Endometrial microvascular endothelial cells (primary cell): ENCODE data around the gene PRR19. TPM values are rescaled to one million over a fixed set of nuclear protein-coding genes. Genes with fewer than 3 reads are reported as not detected.

Source experiments
- in situ Hi-C: cut with HindIII; loops from 2 replicates; pipeline ENCODE4 v1.10.0; 2017; ENCODE audit warnings: low sequenced_read_pairs, low pct_unique_long_range_greater_than_20kb; ENCODE audit errors: inconsistent ontology term
- total RNA-seq: library from RNA; depleted of rRNA; stranded (reverse); fragments of >200 nt; gene quantifications from one replicate; pipeline ENCODE4 v1.2.3, GENCODE V29; 2015; ENCODE audit errors: inconsistent ontology term

The PRR19 gene
- total RNA-seq, 1 donor from 2014 or later: 1.7 TPM

DNA sequence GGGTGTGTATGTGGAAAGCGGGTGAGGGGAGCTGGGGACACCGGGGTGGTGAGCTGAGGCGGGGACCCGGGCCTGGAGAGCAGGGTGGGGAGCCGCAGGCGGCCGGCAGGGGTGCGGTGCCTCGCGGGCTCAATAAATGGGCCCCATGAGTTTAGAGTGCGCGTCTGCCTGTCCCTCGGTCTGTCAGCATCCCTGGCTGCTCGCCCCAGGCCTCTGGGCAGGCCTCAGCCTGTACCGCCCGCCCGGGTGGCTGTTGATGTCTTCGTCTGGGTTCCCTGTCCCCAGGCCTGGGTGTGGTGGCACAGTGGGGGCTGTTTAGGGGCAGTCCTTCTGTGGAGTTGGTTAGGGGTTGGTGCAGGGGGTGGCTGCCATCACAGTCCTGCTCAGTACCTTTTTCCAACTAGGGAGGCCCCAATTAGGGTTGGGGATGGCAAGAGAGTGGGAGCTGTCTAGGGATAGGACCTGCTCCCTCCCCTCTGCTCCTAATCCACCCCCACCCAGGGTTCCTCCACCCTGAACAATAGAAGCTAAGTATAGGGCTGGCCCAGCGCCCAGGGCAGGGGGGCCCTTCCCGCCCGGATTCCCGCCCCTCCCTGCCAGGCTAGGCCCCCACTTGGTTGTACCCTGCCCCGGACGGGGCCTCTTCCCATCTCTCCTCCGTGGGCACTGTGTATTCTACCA is 20.6 kb upstream of the PRR19 start:
- in situ Hi-C loops: no loop called here

DNA sequence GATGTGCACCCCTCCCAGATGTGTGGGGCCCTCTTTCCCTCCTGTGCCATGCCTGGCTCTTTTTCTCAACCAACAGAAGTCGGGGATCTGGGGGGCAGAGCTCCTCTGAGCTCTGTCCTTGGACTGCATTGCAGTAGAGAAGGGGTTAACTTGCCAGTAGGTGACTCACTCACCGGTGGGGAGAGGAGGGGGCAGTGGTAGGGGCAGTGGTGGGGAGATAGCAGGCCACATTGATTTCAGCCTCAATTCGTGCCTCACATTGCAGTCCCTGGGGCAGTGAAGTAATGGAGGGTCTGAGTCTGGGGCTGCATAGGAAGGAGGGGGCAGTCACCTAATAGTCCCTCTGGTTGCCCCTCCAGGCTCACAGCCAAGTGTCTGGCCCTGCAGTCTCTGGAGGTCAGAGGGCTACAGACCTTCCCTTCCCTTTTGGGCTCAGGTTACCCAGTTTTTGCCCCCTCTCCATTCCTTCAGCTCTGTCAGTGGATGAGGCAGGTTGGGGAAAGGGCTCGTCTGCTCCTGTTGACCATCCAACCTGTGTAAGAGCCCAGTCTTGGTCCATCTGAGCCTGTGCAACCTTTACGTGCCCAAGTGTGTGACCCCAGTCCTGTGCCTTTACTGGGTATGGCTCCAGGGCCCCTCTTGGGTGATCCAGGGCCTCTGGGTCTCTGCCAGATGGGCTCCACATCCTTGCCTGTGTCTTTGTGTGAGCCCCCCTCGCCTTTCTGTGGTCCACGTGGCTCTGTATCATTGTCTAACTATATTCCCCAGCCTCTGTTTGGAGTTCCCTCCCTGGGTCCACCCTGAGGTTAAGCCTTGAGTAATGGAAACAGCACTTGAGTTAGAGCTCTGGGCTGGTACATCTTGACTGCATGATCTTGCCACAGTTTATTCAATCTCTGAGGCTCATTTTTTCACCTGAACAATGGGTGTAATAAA is 19.8 kb upstream of the PRR19 start:
- in situ Hi-C loops: no loop called here

DNA sequence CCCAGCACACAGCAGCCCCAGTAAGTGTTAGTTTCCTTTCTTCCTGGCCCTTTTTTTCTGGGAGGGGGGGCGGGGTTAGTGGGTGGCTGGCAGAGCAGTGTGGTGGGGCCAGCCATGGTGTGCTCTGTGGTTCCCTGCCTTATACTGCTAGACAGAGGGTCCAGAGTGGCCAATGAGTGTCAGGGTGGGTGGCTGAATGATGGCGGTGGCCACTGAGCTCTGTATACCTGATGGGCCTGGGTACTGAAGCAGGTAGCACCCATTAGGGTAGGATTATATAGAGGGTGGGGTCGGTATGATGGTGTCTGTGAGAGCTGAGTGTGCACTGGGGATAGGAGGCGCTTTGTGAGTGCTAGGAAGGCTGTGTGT is 19.1 kb upstream of the PRR19 start:
- in situ Hi-C loops: no loop called here

DNA sequence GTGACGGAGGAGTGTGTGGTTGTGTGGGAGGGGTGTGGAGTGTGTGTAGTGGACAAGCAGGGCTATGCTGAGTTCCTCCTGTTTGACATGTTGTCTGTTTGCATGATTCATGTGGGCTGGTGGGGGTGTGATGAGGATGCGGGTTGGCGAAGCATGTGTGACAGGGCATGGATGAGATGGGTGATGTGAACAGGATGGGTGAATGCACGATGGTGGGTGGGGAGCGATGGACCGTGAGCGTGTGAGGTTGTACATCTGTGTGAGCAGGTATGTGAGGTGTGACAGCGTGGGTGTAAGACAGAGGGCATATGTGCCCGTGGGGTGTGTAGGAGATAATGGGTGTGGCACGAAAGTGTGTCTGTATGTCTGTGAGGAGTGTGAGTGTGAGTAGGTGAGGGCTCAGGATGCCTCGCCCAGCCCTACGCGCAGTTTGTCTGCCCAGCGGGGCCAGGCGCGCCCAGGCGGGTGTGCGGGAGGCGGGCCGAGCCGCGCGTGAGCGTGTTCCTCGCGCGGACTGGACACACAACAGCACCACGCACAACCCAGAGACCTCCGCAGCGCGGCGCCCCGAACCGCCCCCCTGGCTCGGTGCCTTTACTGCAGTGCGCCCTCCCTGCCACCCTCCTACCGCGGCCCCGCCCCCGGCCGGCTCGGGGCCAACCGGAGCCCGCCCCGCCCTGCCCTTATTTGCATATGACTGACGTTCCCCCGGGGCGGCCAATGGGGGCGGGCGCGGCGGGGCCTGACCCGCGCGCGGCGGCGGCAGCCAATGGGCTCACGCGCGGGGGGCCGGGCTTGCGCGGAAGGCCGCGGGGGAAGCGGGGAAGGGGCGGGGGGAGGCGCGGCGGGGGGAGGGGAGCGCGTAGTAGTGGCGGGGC is 18.5 kb upstream of the PRR19 start:
- in situ Hi-C loops: no loop called here

DNA sequence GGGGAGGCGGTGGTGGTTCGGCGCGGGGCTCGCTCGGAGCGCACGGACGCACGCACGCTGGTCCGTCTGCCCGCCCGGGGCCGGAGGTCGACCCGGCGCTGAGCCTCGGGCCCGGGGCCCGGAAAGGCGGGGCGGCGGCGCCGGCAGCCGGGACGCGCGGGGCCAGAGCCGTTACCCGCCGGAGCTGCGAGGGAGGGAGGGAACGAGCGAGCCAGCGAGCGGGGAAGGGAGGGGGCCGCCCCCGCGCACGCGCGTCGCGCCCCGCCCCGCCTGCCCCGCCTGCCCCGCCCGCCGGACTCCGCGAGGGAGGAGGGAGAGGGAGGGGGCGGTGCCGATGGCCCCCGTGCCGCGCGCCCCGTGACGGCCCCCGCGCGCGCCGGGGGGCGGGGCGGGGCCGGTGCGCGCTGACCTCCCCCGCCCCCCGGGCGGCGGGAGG is 17.8 kb upstream of the PRR19 start:
- in situ Hi-C loops: no loop called here

DNA sequence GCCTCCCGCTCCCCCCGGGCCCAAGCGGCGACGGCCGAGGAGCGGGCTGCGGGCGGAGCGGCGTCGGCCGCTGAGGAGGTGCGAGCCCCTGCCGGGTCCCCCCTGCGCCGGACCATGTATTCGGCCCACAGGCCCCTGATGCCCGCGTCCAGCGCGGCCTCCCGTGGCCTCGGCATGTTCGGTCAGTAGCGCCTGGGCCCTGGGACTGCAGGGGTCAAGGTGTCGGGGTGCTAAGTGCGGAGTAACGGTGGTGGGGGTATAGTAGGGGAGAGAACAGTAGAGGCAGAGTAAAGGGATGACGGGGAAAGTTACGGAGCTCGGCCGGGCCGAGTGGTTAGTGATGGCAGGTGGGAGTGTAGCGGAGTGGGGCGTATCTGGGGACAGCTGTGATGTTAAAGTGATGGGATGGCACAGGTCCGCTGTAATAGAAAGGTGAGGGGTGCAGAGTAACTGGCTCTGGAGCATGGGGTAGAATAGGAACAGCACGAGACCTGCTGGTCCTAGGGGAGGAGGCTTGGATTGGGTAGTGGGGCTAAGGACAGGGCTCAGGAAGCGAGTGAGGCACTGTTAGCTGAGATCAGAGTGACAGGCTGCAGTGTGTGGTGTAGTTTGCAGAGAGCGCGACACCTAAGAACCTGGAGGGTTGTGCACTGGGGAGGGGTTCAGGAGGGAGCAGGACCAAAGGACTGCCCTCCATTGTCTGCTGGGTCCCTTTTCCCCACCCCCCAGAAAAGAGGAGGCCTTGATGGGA is 17.2 kb upstream of the PRR19 start:
- in situ Hi-C loops: no loop called here

DNA sequence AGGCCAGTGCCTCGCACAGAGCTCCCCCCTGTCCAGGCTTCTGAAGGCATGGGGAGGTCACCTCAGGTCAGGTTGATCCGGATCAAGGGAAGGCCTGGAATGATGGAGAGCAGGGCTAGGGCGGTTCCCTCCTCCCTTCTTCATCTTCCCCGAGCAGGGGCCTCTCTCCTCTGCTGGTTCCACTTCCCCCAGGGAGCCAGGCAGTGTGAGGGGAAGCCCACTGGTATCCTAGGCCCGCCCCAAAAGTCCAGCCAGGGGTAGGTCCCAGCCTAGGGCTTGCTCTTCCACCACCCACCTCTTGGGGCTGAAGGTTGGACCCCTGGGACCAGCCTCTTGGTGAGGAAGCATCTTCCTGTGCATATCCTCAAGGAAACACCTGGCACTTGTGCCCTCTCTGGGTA is 16.4 kb upstream of the PRR19 start:
- in situ Hi-C loops: no loop called here

DNA sequence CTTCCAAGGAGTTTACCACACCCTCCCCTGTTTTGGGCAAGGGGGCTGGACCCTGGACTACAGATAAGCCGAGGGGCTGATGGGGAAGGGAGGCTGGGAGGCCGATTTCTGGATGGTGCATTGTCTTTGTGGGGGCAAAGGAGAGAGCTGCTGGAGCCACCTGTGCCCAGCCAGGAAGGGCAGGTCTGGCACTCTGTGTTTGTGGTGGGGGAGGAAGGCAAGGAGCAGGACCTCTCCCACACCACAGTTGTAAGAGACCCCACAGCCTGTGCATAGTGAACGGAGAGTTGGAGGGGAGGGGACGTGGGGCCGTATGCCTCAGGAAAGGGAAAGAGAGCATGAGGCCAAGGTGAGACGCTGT is 16.0 kb upstream of the PRR19 start:
- in situ Hi-C loops: no loop called here

DNA sequence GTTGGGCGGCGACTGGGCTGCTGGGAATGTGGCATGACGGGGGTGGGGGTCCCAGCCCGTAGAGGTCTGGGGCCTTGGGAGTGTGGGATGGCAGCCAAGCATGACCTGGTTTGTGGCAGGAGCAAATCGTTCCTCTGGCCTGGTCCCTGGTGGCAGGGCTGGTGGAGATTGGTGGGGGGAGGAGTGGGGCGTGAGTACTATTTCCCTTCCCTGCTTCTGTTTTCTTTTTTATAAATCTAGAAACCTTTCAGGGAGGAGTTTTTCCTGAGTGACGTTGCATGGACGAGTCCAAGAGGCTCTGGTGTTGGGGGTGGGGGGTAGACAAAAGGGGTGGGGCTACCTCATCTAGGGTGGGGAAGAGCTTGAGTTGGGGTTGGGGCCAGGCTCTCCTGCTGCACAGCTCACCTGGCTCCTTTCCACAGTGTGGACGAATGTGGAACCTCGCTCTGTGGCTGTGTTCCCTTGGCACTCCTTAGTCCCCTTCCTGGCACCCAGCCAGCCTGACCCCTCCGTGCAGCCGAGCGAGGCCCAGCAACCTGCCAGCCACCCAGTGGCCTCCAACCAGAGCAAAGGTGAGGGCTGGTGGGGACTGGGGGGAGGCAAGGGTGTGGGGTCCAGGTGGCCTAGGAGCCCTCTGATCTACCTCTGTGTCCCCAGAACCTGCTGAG is 15.4 kb upstream of the PRR19 start:
- in situ Hi-C loops: no loop called here

DNA sequence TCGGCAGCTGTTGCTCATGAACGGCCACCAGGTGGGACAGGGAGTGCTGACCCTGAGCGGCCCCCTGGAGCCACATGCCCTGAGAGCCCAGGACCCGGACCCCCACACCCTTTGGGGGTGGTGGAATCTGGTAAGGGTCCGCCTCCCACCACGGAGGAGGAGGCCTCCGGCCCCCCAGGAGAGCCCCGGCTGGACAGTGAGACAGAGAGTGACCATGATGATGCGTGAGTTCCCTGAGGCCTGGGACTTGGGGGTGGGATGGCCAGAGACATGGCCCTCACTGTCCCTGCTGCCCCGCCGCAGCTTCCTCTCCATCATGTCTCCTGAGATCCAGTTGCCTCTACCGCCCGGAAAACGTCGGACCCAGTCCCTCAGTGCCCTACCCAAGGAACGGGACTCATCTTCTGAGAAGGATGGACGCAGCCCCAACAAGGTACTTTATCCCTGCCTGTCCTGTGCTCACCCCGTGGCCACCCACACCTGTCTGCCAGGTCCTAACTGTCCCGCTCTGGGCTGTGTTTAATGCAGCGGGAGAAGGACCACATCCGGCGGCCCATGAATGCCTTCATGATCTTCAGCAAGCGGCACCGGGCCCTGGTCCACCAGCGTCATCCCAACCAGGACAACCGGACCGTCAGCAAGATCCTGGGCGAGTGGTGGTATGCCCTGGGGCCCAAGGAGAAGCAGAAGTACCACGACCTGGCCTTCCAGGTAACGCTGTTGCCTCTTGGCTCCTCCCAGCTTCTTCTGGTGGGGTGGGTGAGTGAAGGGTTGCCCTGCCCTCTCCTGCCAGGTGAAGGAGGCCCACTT is 14.7 kb upstream of the PRR19 start:
- in situ Hi-C loops: no loop called here

DNA sequence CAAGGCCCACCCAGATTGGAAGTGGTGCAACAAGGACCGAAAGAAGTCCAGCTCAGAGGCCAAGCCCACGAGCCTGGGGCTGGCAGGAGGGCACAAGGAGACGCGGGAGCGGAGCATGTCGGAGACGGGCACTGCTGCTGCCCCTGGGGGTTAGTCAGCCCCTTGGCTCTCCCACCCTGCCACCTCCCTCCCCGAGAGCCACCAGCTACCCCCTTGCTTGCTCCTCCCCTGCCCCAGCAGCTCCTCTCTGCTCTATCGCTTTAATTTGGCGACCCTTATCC is 14.2 kb upstream of the PRR19 start:
- in situ Hi-C loops: no loop called here

DNA sequence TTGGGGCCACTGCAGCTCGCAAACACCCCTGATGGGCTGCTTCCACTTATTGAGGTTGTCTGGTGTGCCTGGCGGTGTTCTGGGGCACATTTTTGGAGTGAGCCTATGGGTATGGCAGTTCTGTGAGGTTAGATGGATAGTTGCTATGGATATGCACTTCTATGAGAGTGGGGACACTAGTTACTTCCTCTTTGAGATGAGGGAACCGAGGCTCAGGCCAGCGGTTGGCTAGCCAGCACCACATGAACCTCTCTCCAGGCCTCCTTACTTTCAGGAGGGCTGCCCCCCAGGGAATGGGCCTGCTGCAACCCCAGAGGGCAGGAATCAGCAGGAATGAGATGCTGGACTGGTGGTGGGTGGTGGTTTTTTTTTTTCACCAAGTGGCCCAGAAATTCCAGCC is 13.5 kb upstream of the PRR19 start:
- in situ Hi-C loops: no loop called here

DNA sequence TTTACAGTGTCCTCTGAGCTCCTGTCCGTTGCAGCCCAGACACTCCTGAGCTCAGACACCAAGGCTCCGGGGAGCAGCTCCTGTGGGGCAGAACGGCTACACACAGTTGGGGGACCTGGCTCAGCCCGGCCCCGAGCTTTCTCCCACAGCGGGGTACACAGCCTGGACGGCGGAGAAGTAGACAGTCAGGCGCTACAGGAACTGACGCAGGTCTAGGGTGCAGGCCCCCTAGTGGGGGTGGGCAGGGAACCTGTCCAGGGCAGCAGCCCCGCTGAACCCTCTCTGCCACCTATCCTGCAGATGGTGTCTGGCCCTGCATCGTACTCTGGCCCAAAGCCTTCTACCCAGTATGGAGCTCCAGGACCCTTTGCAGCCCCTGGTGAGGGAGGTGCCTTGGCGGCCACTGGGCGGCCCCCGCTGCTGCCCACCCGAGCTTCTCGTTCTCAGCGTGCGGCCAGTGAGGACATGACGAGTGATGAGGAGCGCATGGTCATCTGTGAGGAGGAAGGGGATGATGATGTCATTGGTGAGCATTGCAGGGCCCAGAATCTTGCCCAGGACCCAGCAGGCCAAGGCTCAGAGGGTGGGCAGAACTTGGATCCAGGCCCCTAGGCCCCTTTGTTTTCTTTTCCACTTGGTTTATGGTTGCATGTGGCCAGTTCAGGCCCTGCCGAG is 12.9 kb upstream of the PRR19 start:
- in situ Hi-C loops: no loop called here

DNA sequence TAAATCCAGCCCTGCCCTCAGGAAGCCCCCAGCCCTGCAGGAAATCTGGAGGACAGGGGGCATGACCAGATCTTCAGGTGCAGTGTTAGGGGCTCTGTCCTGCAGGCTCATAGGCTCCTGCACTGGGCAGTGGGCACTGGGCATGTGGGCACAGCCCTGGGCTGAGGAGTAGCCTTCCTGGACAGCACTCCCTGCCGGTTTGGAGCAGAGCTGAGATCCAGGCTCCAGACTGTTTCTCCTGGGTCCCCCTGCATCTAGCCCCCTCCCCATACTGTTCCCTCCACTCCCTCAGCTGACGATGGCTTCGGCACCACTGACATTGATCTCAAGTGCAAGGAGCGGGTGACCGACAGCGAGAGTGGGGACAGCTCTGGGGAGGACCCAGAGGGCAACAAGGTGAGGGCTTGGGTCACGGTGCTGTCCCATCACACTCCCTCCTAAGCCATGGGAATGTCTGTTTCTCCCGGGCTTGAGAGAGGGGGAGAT is 12.3 kb upstream of the PRR19 start:
- in situ Hi-C loops: no loop called here

DNA sequence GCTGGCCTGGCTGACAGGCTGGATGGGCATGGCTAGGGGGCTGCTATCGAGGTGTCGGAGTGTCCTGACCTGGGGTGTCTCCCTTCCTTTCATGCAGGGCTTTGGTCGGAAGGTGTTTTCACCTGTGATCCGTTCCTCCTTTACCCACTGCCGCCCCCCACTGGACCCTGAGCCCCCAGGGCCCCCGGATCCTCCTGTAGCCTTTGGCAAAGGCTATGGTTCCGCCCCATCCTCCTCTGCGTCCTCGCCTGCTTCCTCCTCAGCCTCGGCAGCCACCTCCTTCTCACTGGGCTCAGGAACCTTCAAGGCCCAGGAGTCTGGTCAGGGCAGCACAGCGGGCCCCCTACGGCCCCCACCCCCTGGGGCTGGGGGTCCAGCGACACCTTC is 11.8 kb upstream of the PRR19 start:
- in situ Hi-C loops: no loop called here

DNA sequence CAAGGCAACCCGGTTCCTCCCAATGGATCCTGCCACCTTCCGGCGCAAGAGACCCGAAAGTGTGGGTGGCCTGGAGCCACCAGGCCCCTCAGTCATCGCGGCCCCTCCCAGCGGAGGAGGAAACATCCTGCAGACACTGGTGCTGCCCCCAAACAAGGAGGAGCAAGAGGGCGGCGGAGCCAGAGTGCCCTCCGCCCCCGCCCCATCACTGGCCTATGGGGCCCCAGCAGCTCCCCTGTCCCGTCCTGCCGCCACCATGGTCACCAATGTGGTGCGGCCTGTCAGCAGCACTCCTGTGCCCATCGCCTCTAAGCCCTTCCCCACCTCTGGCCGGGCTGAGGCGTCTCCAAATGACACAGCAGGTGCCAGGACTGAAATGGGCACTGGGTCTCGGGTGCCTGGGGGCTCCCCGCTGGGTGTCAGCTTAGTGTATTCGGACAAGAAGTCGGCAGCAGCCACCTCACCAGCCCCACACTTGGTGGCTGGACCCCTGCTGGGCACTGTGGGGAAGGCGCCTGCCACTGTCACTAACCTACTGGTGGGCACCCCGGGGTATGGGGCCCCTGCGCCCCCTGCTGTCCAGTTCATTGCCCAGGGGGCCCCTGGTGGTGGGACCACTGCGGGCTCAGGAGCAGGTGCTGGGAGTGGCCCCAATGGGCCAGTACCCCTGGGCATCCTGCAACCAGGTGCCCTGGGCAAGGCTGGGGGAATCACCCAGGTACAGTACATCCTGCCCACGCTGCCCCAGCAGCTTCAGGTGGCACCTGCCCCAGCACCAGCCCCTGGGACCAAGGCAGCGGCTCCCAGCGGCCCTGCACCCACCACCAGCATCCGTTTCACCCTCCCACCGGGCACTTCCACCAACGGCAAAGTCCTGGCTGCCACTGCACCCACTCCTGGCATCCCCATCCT is 11.2 kb upstream of the PRR19 start:
- in situ Hi-C loops: no loop called here
